GM18526 (cell line): Measurements from ENCODE around the gene GULP1.

Experiments used
- POLR2A ChIP-seq: IDR thresholded peaks from 3 replicates; pipeline ENCODE4 v1.6.1; 2011; ENCODE audit not compliant: insufficient read length; ENCODE audit errors: extremely low read depth

GULP1 gene

GRCh38 chr2:188291617-188292347 is at the start of gene GULP1:
TSS of gene GULP1 (plus strand) at chr2:188291874. CDS start at chr2:188477703, 185,829 bp downstream.
- TF ChIP-seq POLR2A, result no peak

- TF ChIP-seq POLR2A, result no peak
Observed at GRCh38 chr2:188243381-188243780, 48.3 kb upstream of the GULP1 start.

- no peak for TF ChIP-seq POLR2A
Observed at GRCh38 chr2:188244383-188244782, 47.3 kb upstream of the GULP1 start.

- no peak for TF ChIP-seq POLR2A
Observed at GRCh38 chr2:188245230-188245629, 46.4 kb upstream of the GULP1 start.

- TF ChIP-seq POLR2A, result no peak
Observed at GRCh38 chr2:188248513-188248912, 43.2 kb upstream of the GULP1 start.

GRCh38 chr2:188251034-188251433 is 40.6 kb upstream of the GULP1 start:
- no peak for TF ChIP-seq POLR2A

GRCh38 chr2:188256420-188256819 is 35.3 kb upstream of the GULP1 start:
- no peak for TF ChIP-seq POLR2A

- TF ChIP-seq POLR2A, result no peak
Observed at GRCh38 chr2:188265315-188265714, 26.4 kb upstream of the GULP1 start.

- no peak for TF ChIP-seq POLR2A
Observed at GRCh38 chr2:188267776-188268175, 23.9 kb upstream of the GULP1 start.

- TF ChIP-seq POLR2A, result no peak
Observed at GRCh38 chr2:188269004-188269403, 22.7 kb upstream of the GULP1 start.

- TF ChIP-seq POLR2A, result no peak
Observed at GRCh38 chr2:188272121-188272520, 19.6 kb upstream of the GULP1 start.

- TF ChIP-seq POLR2A, result no peak
Observed at GRCh38 chr2:188274274-188274673, 17.4 kb upstream of the GULP1 start.

- no peak for TF ChIP-seq POLR2A
Observed at GRCh38 chr2:188276255-188276654, 15.4 kb upstream of the GULP1 start.

- no peak for TF ChIP-seq POLR2A
Observed at GRCh38 chr2:188277786-188278185, 13.9 kb upstream of the GULP1 start.

GRCh38 chr2:188278388-188279092 is 13.1 kb upstream of the GULP1 start:
- TF ChIP-seq POLR2A, result no peak

- no peak for TF ChIP-seq POLR2A
Observed at GRCh38 chr2:188279093-188279445, 12.6 kb upstream of the GULP1 start.

GRCh38 chr2:188280811-188281222 is 10.9 kb upstream of the GULP1 start:
- no peak for TF ChIP-seq POLR2A
